HEK293T (cell line): ENCODE results near the gene ANKRD12.

Source experiments
- ARNT ChIP-seq: fragments of 450-650 bp; IDR thresholded peaks from 2 replicates; pipeline ENCODE4 v1.6.1; 2017; ENCODE audit warnings: mild to moderate bottlenecking
- BHLHE40 ChIP-seq: fragments of 450-650 bp; IDR thresholded peaks from 2 replicates; pipeline ENCODE4 v1.6.1; 2016; ENCODE audit warnings: mild to moderate bottlenecking, moderate library complexity, borderline replicate concordance
- ELF4 ChIP-seq: fragments of 450-650 bp; IDR thresholded peaks from 2 replicates; pipeline ENCODE4 v1.6.1; 2017; ENCODE audit warnings: antibody characterized with exemption
- FOXK2 ChIP-seq: fragments of 450-650 bp; IDR thresholded peaks from 2 replicates; pipeline ENCODE4 v1.6.1; 2016; ENCODE audit warnings: mild to moderate bottlenecking
- FOXM1 ChIP-seq: fragments of 450-650 bp; IDR thresholded peaks from 2 replicates; pipeline ENCODE4 v1.6.1; 2017; ENCODE audit warnings: mild to moderate bottlenecking, borderline replicate concordance
- HDGF ChIP-seq: fragments of 450-650 bp; IDR thresholded peaks from 2 replicates; pipeline ENCODE4 v1.6.1; 2017; ENCODE audit warnings: antibody characterized with exemption, borderline replicate concordance
- L3MBTL2 ChIP-seq: fragments of 450-650 bp; conservative IDR thresholded peaks from 2 replicates; pipeline ENCODE4 v1.6.1; 2016; ENCODE audit warnings: mild to moderate bottlenecking
- PKNOX1 ChIP-seq: fragments of 450-650 bp; IDR thresholded peaks from 2 replicates; pipeline ENCODE4 v1.6.1; 2016
- SP1 ChIP-seq: fragments of 450-650 bp; IDR thresholded peaks from 2 replicates; pipeline ENCODE4 v1.6.1; 2017
- SUZ12 ChIP-seq: fragments of 450-650 bp; IDR thresholded peaks from 2 replicates; pipeline ENCODE4 v1.6.1; 2016; ENCODE audit warnings: mild to moderate bottlenecking
- TARDBP ChIP-seq: fragments of 450-650 bp; IDR thresholded peaks from 2 replicates; pipeline ENCODE4 v1.6.1; 2016

GRCh38 chr18:9226463-9226862 lies 89.9 kb downstream of the ANKRD12 start:
- TF ChIP-seq SUZ12 (no peak), SP1 (no peak), L3MBTL2 (no peak), BHLHE40 (no peak), HDGF (no peak), FOXM1 (no peak), FOXK2 (no peak), ELF4 (no peak), TARDBP (no peak), PKNOX1 (no peak), ARNT (no peak)
